KMS-11 (cell line): ENCODE measurements around the gene BTG1.

Experiments
- H2AFZ ChIP-seq: fragments of 200-600 bp; sonication (generic); 2 replicates; pipeline ENCODE4 v1.6.1; 2016; ENCODE audit warnings: antibody characterized with exemption, mixed run types, low read depth
- H3K27ac ChIP-seq: fragments of 200-600 bp; sonication (generic); 2 replicates; pipeline ENCODE4 v1.6.1; 2016; ENCODE audit warnings: mild to moderate bottlenecking, mixed run types
- H3K27me3 ChIP-seq: fragments of 200-600 bp; sonication (generic); 2 replicates; pipeline ENCODE4 v1.6.1; 2017; ENCODE audit warnings: mild to moderate bottlenecking, low read depth, mixed run types, moderate library complexity; ENCODE audit not compliant: insufficient read depth
- H3K36me3 ChIP-seq: fragments of 200-600 bp; sonication (generic); 2 replicates; pipeline ENCODE4 v1.6.1; 2017; ENCODE audit warnings: mild to moderate bottlenecking, mixed run types; ENCODE audit not compliant: insufficient read depth
- H3K4me1 ChIP-seq: fragments of 200-600 bp; sonication (generic); 2 replicates; pipeline ENCODE4 v1.6.1; 2016; ENCODE audit warnings: mild to moderate bottlenecking, low read depth, mixed run types; ENCODE audit not compliant: poor library complexity, severe bottlenecking
- H3K4me2 ChIP-seq: fragments of 200-600 bp; sonication (generic); 2 replicates; pipeline ENCODE4 v1.7.0; 2016; ENCODE audit warnings: mild to moderate bottlenecking, mixed run types
- H3K4me3 ChIP-seq: fragments of 200-600 bp; sonication (generic); IDR thresholded peaks from 2 replicates; pipeline ENCODE4 v1.6.1; 2017; ENCODE audit warnings: low read depth, low read length, mixed read lengths; ENCODE audit not compliant: insufficient read depth
- H3K79me2 ChIP-seq: fragments of 200-600 bp; sonication (generic); 2 replicates; pipeline ENCODE4 v1.6.1; 2016; ENCODE audit warnings: low read depth, mixed run types; ENCODE audit not compliant: insufficient read depth
- H3K9ac ChIP-seq: fragments of 200-600 bp; sonication (generic); 2 replicates; pipeline ENCODE4 v1.6.1; 2016; ENCODE audit warnings: mild to moderate bottlenecking, mixed run types
- H4K20me1 ChIP-seq: fragments of 200-600 bp; sonication (generic); 2 replicates; pipeline ENCODE4 v1.6.1; 2016; ENCODE audit warnings: mild to moderate bottlenecking, mixed run types; ENCODE audit not compliant: insufficient read depth
- TF ChIP-seq, protein P1 (sequence below): fragments of 200-600 bp; sonication (generic); conservative IDR thresholded peaks from 2 replicates; pipeline ENCODE4 v1.6.1; 2017; ENCODE audit warnings: low read depth, mild to moderate bottlenecking, antibody characterized with exemption, low read length, moderate library complexity, mixed read lengths

The BTG1 gene

GRCh38 chr12:92170050-92170449 is 24.4 kb upstream of the BTG1 start:
- Histone ChIP-seq H3K79me2 (no peaks in the 10 kb centered on the region), H3K4me3 (no peak overlapping the region), H2AFZ (no peak overlapping the region), H3K9ac (no peak overlapping the region), H4K20me1 (no peaks in the 10 kb centered on the region), H3K27ac (no peak overlapping the region), H3K27me3 (no peaks in the 10 kb centered on the region), H3K36me3 (no peaks in the 10 kb centered on the region), H3K4me1 (no peaks in the 10 kb centered on the region), H3K4me2 (no peak overlapping the region)
- TF ChIP-seq, protein P1, sequence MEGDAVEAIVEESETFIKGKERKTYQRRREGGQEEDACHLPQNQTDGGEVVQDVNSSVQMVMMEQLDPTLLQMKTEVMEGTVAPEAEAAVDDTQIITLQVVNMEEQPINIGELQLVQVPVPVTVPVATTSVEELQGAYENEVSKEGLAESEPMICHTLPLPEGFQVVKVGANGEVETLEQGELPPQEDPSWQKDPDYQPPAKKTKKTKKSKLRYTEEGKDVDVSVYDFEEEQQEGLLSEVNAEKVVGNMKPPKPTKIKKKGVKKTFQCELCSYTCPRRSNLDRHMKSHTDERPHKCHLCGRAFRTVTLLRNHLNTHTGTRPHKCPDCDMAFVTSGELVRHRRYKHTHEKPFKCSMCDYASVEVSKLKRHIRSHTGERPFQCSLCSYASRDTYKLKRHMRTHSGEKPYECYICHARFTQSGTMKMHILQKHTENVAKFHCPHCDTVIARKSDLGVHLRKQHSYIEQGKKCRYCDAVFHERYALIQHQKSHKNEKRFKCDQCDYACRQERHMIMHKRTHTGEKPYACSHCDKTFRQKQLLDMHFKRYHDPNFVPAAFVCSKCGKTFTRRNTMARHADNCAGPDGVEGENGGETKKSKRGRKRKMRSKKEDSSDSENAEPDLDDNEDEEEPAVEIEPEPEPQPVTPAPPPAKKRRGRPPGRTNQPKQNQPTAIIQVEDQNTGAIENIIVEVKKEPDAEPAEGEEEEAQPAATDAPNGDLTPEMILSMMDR, result no peak

GRCh38 chr12:92167075-92167474 is 21.4 kb upstream of the BTG1 start:
- Histone ChIP-seq H3K27me3 (no peaks in the 10 kb centered on the region), H3K79me2 (no peaks in the 10 kb centered on the region), H3K4me3 (no peak overlapping the region), H3K36me3 (no peaks in the 10 kb centered on the region), H2AFZ (no peak overlapping the region), H3K27ac (no peak overlapping the region), H3K9ac (no peak overlapping the region), H3K4me2 (no peak overlapping the region), H4K20me1 (no peaks in the 10 kb centered on the region), H3K4me1 (peaks cover 5% of the 10 kb centered on the region)
- TF ChIP-seq, protein P1, result no peak

DNA sequence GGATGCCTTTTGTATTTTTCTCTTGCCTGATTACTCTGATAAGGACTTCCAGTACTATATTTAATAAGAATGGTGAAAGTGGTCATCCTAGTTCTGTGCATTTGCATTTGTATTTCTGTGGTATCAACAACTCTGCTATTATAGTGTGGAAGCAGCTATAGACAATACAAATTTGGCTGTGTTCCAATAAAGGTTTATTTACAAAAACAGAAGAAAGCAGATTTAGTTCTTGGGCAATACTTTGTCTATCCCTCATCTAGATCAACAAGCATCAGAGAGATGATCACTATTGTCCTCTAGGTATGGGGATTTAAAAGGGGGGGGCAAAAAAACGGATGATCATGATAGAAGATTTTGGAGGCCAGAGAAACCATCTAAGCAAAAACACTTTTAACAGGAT is 19.1 kb upstream of the BTG1 start:
- TF ChIP-seq, protein P1, result no peak
- peaks cover 5% of the 10 kb centered on the region for H3K4me1 ChIP-seq

GRCh38 chr12:92162079-92162478 is 16.4 kb upstream of the BTG1 start:
- no peak overlapping the region for H3K4me3 ChIP-seq
- no peaks in the 10 kb centered on the region for H3K79me2 ChIP-seq
- no peak overlapping the region for H3K9ac ChIP-seq
- no peak overlapping the region for H2AFZ ChIP-seq
- H3K27ac ChIP-seq, result no peak overlapping the region
- TF ChIP-seq, protein P1, result no peak
- H3K36me3 ChIP-seq, result no peaks in the 10 kb centered on the region
- H4K20me1 ChIP-seq, result no peaks in the 10 kb centered on the region
- no peaks in the 10 kb centered on the region for H3K27me3 ChIP-seq
- H3K4me1 ChIP-seq, result peaks cover 5% of the 10 kb centered on the region
- no peak overlapping the region for H3K4me2 ChIP-seq

More for the DNA sequence above, 19.1 kb upstream of the BTG1 start:
- H2AFZ ChIP-seq, result no peak overlapping the region
- no peaks in the 10 kb centered on the region for H3K79me2 ChIP-seq
- no peaks in the 10 kb centered on the region for H4K20me1 ChIP-seq
- no peaks in the 10 kb centered on the region for H3K36me3 ChIP-seq
- H3K9ac ChIP-seq, result no peak overlapping the region
- H3K27ac ChIP-seq, result no peak overlapping the region
- H3K4me2 ChIP-seq, result no peak overlapping the region
- H3K27me3 ChIP-seq, result no peaks in the 10 kb centered on the region
- H3K4me3 ChIP-seq, result no peak overlapping the region
